H54 (cell line): ENCODE results near the gene PIGQ.

Experiments used
- DNase-seq: peaks from one replicate; pipeline ENCODE4 v3.0.0; 2011; ENCODE audit warnings: low spot score, mixed read lengths; ENCODE audit not compliant: insufficient read length
- FAIRE-seq: peaks from 3 replicates; lab custom pipeline; 2011; peaks lifted over from hg19 to GRCh38; lab: Jason Lieb, UNC
- POLR2A ChIP-seq: IDR thresholded peaks from 2 replicates; pipeline ENCODE4 v1.6.1; 2011; ENCODE audit warnings: low read depth, mild to moderate bottlenecking, low read length

Gene PIGQ

GRCh38 chr16:528111-529011 is 41.4 kb upstream of the PIGQ start:
- FAIRE-seq = no peak

GRCh38 chr16:529012-529575 is 40.7 kb upstream of the PIGQ start:
- TF ChIP-seq POLR2A = no peak; the same call in 1 of the 2 replicates
- DNase-seq (no peak), FAIRE-seq (no peak)

More at GRCh38 chr16:528111-529011, 41.4 kb upstream of the PIGQ start:
- DNase-seq = peak; percentile 80
- TF ChIP-seq POLR2A = peak; percentile 54

GRCh38 chr16:530111-530817 is 39.5 kb upstream of the PIGQ start:
- DNase-seq (no peak), FAIRE-seq (no peak)
- no peak for TF ChIP-seq POLR2A

GRCh38 chr16:531494-532125 is 38.2 kb upstream of the PIGQ start:
- FAIRE-seq = no peak
- no peak for TF ChIP-seq POLR2A
- no peak for DNase-seq

GRCh38 chr16:533391-534123 is 36.2 kb upstream of the PIGQ start:
- TF ChIP-seq POLR2A = no peak
- no peak for FAIRE-seq
- no peak for DNase-seq

- DNase-seq = no peak
- TF ChIP-seq POLR2A = no peak
- no peak for FAIRE-seq
Observed at GRCh38 chr16:534135-534534, 35.6 kb upstream of the PIGQ start.

GRCh38 chr16:534856-535445 is 34.8 kb upstream of the PIGQ start:
- TF ChIP-seq POLR2A = no peak
- DNase-seq = no peak
- no peak for FAIRE-seq

- DNase-seq (peak; percentile 99), FAIRE-seq (peak; percentile 80)
- TF ChIP-seq POLR2A = no peak
Observed at GRCh38 chr16:535446-536405, 34.0 kb upstream of the PIGQ start.

GRCh38 chr16:536746-537145 is 33.0 kb upstream of the PIGQ start:
- no peak for TF ChIP-seq POLR2A
- DNase-seq (no peak), FAIRE-seq (no peak)

- FAIRE-seq = no peak
Observed at GRCh38 chr16:537415-538335, 32.1 kb upstream of the PIGQ start.

More at GRCh38 chr16:537415-538335, 32.1 kb upstream of the PIGQ start:
- no peak for TF ChIP-seq POLR2A
- no peak for DNase-seq
